ENCODE measurements around the gene WNT4. TPM values are rescaled to one million over a fixed set of nuclear protein-coding genes. Genes with fewer than 3 reads are reported as not detected.

The WNT4 gene
- total RNA-seq, 3 donors from 2014 or later: 1.2 to 4.5 (median 2.5) TPM

- Histone ChIP-seq H3K36me3 (ENCODE audit: low read depth) (no peaks in the 10 kb centered on the region), H3K4me1 (ENCODE audit: low read depth) (peaks cover 14% of the 10 kb centered on the region), H3K9me3 (no peaks in the 10 kb centered on the region), H3K4me3 (no peak overlapping the region)
- DNase-seq: no peak
- TF ChIP-seq CTCF (IDR thresholded peaks at IDR 0.05): no peak
- intact Hi-C loops (cut with DNase I, micrococcal nuclease): no loop called here
- ATAC-seq: no peak
Observed at GRCh38 chr1:22090867-22091266, 52.0 kb downstream of the WNT4 start.

GRCh38 chr1:22089787-22090186 is 53.1 kb downstream of the WNT4 start:
- Histone ChIP-seq H3K36me3 (ENCODE audit: low read depth) (no peaks in the 10 kb centered on the region), H3K4me3 (no peak overlapping the region), H3K4me1 (ENCODE audit: low read depth) (peaks cover 14% of the 10 kb centered on the region), H3K9me3 (no peaks in the 10 kb centered on the region)
- DNase-seq: no peak
- no peak for TF ChIP-seq CTCF (IDR thresholded peaks at IDR 0.05)
- ATAC-seq: peak; percentile 31
- intact Hi-C loops (cut with DNase I, micrococcal nuclease): no loop called here

- Histone ChIP-seq H3K36me3 (ENCODE audit: low read depth) (no peaks in the 10 kb centered on the region), H3K4me3 (no peak overlapping the region), H3K4me1 (ENCODE audit: low read depth) (peaks cover 14% of the 10 kb centered on the region), H3K9me3 (no peaks in the 10 kb centered on the region)
- TF ChIP-seq CTCF (IDR thresholded peaks at IDR 0.05): no peak
- no peak for ATAC-seq
- intact Hi-C loops (cut with DNase I, micrococcal nuclease): no loop called here
- no peak for DNase-seq
Observed at GRCh38 chr1:22089134-22089571, 53.7 kb downstream of the WNT4 start.

GRCh38 chr1:22088331-22088730 is 54.6 kb downstream of the WNT4 start:
- no peak for ATAC-seq
- DNase-seq: no peak
- H3K4me3 ChIP-seq: no peak overlapping the region
- H3K4me1 ChIP-seq (ENCODE audit: low read depth): peaks cover 14% of the 10 kb centered on the region
- intact Hi-C loops (cut with DNase I, micrococcal nuclease): no loop called here
- H3K9me3 ChIP-seq: no peaks in the 10 kb centered on the region
- no peak for TF ChIP-seq CTCF (IDR thresholded peaks at IDR 0.05)
- no peaks in the 10 kb centered on the region for H3K36me3 ChIP-seq (ENCODE audit: low read depth)

- Histone ChIP-seq H3K36me3 (ENCODE audit: low read depth) (no peaks in the 10 kb centered on the region), H3K4me3 (no peak overlapping the region), H3K9me3 (no peaks in the 10 kb centered on the region), H3K4me1 (ENCODE audit: low read depth) (peaks cover 4% of the 10 kb centered on the region)
- ATAC-seq (no peak), DNase-seq (no peak)
- intact Hi-C loops (cut with DNase I, micrococcal nuclease): no loop called here
- no peak for TF ChIP-seq CTCF (IDR thresholded peaks at IDR 0.05)
Observed at GRCh38 chr1:22080191-22080590, 62.7 kb downstream of the WNT4 start.

GRCh38 chr1:22078133-22078532 is 64.8 kb downstream of the WNT4 start:
- H3K4me1 ChIP-seq (ENCODE audit: low read depth): peaks cover 17% of the 10 kb centered on the region
- H3K36me3 ChIP-seq (ENCODE audit: low read depth): no peaks in the 10 kb centered on the region
- DNase-seq: no peak
- no peak for TF ChIP-seq CTCF (IDR thresholded peaks at IDR 0.05)
- no peak for ATAC-seq
- H3K4me3 ChIP-seq: no peak overlapping the region
- no peaks in the 10 kb centered on the region for H3K9me3 ChIP-seq
- intact Hi-C loops (cut with DNase I, micrococcal nuclease): no loop called here

Data from mucosa of descending colon (tissue), 3 donors.